GM12873 (cell line): ENCODE measurements around the gene RASGEF1B.

Experiments used
- TF ChIP-seq, protein P1 (sequence below): IDR thresholded peaks from 2 replicates; pipeline ENCODE4 v1.5.1; 2012; ENCODE audit warnings: low read depth, mild to moderate bottlenecking, moderate library complexity, low read length, control low read depth; ENCODE audit not compliant: insufficient read depth; ENCODE audit errors: missing control alignments

The RASGEF1B gene

DNA sequence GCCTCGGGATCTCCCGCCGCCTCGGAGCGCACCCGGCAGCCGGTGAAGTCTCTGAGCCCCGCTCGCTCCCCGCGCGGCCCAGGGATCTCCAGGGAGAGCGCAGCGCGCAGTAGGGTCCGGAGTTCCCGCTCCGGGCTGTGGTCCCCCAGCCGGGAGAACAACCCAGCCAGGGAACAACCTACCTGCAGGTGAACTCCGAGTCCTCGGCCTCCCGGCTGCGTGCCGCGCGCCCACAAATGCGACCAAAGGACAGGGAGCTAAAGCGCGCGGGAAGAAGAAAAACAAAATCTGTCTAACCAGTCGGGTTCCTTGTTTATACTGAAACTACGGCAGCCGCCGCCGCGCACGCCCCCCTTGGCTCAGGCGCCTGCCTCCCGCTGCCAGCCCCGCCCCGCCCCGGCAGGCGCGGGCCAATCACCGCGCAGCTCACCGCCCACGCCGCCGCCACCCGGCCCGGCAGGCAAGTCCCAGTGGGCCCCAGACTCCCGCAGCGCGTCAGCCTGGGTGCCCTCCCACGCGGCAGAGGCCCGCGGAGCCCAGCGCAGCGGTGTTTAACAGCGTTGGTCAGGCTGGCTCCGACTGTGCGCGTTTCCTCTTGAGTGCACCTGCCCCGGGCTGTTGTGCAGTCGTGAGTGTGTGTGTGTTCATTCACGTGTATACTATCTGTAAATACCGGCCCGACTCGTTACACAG is at the start of gene RASGEF1B:
Gene RASGEF1B, minus strand, starts transcription at position 320 of the 693 bp plus-strand sequence. CDS start 12,399 bp downstream, outside the sequence.
- TF ChIP-seq, protein P1, sequence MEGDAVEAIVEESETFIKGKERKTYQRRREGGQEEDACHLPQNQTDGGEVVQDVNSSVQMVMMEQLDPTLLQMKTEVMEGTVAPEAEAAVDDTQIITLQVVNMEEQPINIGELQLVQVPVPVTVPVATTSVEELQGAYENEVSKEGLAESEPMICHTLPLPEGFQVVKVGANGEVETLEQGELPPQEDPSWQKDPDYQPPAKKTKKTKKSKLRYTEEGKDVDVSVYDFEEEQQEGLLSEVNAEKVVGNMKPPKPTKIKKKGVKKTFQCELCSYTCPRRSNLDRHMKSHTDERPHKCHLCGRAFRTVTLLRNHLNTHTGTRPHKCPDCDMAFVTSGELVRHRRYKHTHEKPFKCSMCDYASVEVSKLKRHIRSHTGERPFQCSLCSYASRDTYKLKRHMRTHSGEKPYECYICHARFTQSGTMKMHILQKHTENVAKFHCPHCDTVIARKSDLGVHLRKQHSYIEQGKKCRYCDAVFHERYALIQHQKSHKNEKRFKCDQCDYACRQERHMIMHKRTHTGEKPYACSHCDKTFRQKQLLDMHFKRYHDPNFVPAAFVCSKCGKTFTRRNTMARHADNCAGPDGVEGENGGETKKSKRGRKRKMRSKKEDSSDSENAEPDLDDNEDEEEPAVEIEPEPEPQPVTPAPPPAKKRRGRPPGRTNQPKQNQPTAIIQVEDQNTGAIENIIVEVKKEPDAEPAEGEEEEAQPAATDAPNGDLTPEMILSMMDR = no peak

DNA sequence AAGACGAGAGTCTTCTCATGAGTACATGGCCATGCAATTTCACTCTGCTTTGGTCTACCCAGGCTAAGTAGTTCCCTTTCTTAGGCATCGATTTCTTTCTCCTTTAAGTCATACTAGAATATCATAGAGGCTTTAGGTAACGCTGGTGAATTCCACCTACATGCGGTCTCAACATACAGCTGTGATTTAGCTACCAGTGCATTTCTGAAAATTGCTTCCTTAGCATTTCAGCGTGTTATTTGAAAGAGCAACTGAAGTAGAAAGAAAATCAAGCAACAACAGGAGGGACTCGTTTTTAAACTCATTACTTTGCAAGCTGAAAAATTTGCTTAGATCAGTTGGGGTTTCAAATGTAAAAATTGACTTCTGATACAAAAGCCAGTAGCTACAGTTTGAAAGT is 48.1 kb upstream of the RASGEF1B start:
- TF ChIP-seq, protein P1 = no peak

DNA sequence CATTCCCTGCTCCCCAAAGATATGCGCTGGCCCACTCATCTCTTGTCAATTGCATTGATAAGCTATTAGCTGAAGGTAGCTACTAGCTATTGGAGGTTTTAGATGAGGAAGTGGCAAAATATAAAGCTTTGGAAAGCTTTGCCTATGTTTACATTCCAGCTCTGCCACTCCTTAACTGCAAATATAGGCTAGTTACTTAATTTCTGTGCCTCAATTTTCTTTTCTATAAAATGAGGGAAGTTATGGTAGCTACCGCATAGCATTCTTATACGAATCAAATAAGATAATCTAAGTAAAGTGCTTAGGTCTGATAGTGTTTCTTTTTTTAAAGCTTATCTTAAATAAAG is 47.7 kb upstream of the RASGEF1B start:
- TF ChIP-seq, protein P1 = no peak

DNA sequence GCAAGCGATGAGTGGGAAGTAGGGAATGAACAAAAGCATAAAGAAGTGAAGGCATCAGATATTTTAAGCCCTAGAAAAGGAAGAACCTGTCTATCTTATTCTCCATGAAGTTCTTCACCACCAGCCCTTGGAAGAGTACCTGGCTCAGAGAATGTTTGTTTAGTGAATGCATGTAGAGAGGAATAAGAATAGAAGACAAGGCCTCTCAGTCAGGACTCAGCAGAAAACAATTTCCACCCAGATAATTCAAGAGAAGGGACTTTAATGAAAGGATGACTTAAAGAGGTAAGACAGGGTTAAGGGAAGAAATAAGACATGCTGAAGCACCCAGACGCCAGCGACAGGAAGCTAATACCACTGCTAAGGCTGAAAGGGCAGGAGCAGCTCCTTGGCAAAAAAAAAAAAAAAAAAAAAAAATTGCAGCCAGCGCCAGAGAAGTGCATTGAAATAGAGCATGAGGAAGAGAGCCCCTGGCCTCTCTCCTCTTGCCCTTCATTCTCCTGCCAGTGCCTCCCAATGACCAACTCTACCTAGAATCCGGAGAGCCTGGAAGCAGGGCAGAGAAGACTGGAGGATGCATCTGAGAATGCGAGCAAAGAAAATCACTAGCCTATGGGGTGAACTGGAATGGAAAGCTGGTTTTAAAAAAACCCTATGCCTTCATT is 47.2 kb upstream of the RASGEF1B start:
- TF ChIP-seq, protein P1 = no peak

DNA sequence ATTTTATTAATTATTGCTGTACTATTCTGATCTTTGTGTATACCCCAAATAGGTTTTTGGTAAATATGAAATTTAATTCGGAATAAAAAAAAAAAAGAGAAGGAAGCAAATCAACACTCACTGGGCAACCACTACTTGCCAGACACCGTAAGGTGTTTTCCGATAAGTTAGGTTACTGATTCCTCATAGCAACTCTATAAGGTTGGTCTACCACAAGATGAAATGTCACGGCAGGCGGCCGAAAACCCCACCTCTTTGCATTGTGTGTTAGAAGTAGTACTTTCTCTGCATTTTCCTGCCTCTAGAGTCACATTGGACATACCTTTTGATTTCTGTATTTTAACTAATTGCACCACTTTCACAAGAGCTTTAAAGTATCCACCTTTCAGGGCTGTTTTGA is 44.5 kb upstream of the RASGEF1B start:
- TF ChIP-seq, protein P1 = no peak

DNA sequence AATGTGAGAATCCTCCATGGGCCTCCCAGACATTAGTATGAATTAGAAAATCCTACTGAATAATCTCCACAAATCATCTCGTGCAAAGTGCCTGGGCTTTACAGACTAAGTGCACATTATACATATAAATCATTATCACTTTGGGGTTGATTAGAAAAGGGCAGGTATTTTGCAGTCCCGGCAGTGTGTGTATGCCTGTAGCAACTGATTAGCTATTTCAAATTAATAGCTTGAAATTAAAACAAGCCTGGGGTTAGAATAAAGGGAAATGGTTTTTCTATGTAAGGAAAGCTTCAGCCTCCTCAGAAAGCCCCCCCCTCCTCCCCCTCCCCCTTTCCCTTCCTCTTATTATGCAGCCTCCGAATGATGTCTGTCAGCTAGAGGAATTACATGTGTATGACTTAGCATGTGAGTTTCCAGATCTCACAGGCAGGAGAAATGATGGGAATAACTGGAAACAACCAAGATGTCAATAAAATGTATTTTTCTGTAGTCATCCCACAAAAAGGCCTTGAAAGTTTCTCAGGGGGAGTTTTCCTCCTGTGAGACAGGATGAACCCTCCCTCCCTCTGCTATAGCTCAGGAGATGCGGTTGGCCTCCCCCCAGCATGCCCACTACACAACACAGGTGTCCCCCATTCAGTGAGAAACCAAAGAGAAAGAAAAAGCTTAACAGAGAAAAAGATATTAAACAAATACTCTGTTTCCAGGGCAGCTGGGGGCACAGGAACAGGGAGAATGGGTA is 41.2 kb upstream of the RASGEF1B start:
- TF ChIP-seq, protein P1 = no peak
